Uterus (tissue), 4 donors: ENCODE data around the gene KRTAP12-2. TPM values are rescaled to one million over a fixed set of nuclear protein-coding genes. Genes with fewer than 3 reads are reported as not detected.

Source experiments
- DNase-seq, 2 donors: peaks; one replicate each; pipeline ENCODE4 v3.0.0-alpha.2; 2019 to 2020
- H3K27ac ChIP-seq, 2 donors: fragments of 200-600 bp; sonication (generic); 1 replicate in 1 of 2; 2 replicates in 1 of 2; pipeline ENCODE4 v1.5.1; 2016 to 2018
- H3K27me3 ChIP-seq, 2 donors: fragments of 200-600 bp; sonication (generic); one replicate each; pipeline ENCODE4 v1.5.1; 2018 to 2019; ENCODE audit warnings: control low read depth in 1 of 2
- H3K36me3 ChIP-seq, 2 donors: fragments of 200-600 bp; sonication (generic); one replicate each; pipeline ENCODE4 v1.5.1; 2019; ENCODE audit warnings: control low read depth in 1 of 2
- H3K4me1 ChIP-seq, 2 donors: fragments of 200-600 bp; sonication (generic); one replicate each; pipeline ENCODE4 v1.5.1; 2018 to 2019; ENCODE audit warnings: control low read depth in 1 of 2
- H3K4me3 ChIP-seq, 2 donors: fragments of 200-600 bp; sonication (generic); 1 replicate in 1 of 2; 2 replicates in 1 of 2; pipeline ENCODE4 v1.5.1; 2018 to 2019; ENCODE audit warnings: mild to moderate bottlenecking in 1 of 2
- H3K9me3 ChIP-seq, 2 donors: fragments of 200-600 bp; sonication (generic); one replicate each; pipeline ENCODE4 v1.5.1; 2019; ENCODE audit warnings: control low read depth in 1 of 2
- POLR2A ChIP-seq, 2 donors: fragments of 450-650 bp; IDR thresholded peaks; one replicate each; pipeline ENCODE4 v1.6.1; 2016; ENCODE audit warnings: antibody characterized with exemption in 2 of 2, mild to moderate bottlenecking in 1 of 2, moderate library complexity in 1 of 2
- intact Hi-C: fragments of 100-400 bp; cut with DNase I; formaldehyde crosslinking; loops from one replicate; pipeline ENCODE4 v1.15.1; 2023; ENCODE audit warnings: low total_unique reads
- total RNA-seq, 4 donors: library from RNA; depleted of rRNA in 3 of 4; stranded (reverse); fragments of >200 nt in 3 of 4; gene quantifications; one replicate each; pipeline versions ENCODE4 v1.1.0 to v1.2.4, GENCODE V29; 2014 to 2023
- TF ChIP-seq, protein P1 (sequence below), 4 experiments: fragments of 200-600 bp in 2 of 4; fragments of 450-650 bp in 2 of 4; sonication (generic) in 2 of 4; IDR thresholded peaks; one replicate each; pipeline ENCODE4 v1.5.1; 2016 to 2019; ENCODE audit warnings: antibody characterized with exemption in 4 of 4, mild to moderate bottlenecking in 2 of 4, moderate library complexity in 1 of 4
- donor health status: DM: yes; HTN: yes; CAD: no.

The KRTAP12-2 gene, protein sequence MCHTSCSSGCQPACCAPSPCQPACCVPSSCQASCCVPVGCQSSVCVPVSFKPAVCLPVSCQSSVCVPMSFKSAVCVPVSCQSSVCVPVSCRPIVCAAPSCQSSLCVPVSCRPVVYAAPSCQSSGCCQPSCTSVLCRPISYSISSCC
- not detected for total RNA-seq

DNA sequence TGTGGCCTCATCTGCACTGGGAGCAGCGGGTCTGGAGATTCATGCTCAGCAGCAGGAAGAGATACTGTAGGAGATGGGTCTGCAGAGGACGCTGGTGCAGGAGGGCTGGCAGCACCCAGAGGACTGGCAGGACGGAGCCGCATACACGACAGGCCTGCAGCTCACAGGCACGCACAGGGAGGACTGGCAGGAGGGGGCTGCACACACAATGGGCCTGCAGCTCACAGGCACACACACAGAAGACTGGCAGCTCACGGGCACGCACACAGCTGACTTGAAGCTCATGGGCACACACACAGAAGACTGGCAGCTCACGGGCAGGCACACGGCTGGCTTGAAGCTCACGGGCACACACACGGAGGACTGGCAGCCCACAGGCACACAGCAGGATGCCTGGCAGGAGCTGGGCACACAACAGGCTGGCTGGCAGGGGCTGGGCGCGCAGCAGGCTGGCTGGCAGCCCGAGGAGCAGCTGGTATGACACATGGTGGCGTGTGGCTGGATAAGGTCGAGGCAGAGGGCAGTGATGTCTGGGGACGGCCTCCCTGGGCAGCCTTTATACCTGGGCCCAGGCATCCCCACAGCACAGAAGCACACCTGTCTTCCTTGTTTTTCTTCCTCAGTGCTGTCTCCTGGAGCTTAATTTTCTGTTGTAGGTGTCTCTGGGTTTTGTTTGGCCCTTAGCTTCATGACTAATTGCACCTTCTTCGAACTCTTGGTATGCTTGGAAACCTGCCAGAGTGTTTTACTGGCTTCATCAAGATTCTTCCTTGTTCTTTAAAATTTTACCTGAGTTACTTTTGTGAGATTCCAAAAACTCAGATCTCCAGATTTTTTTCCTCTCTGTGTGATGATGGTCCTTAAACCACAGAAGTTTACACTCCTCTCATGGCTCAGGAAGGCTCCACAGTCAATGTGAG is at the start of gene KRTAP12-2:
Gene KRTAP12-2 (minus strand): TSS at position 527 of the 920 bp plus-strand sequence. CDS start 41 bp downstream, at position 486.
- Histone ChIP-seq H3K27me3 (no peaks in the 10 kb centered on the region), H3K36me3 (no peaks in the 10 kb centered on the region), H3K4me3 (no peak within 1 kb of the TSS), H3K27ac (no peak within 1 kb of the TSS), H3K4me1 (no peaks in the 10 kb centered on the region), H3K9me3 (peaks cover 0 to 5% of the 10 kb centered on the region in 2 donors)
- intact Hi-C loops = no loop called here
- TF ChIP-seq, protein P1, sequence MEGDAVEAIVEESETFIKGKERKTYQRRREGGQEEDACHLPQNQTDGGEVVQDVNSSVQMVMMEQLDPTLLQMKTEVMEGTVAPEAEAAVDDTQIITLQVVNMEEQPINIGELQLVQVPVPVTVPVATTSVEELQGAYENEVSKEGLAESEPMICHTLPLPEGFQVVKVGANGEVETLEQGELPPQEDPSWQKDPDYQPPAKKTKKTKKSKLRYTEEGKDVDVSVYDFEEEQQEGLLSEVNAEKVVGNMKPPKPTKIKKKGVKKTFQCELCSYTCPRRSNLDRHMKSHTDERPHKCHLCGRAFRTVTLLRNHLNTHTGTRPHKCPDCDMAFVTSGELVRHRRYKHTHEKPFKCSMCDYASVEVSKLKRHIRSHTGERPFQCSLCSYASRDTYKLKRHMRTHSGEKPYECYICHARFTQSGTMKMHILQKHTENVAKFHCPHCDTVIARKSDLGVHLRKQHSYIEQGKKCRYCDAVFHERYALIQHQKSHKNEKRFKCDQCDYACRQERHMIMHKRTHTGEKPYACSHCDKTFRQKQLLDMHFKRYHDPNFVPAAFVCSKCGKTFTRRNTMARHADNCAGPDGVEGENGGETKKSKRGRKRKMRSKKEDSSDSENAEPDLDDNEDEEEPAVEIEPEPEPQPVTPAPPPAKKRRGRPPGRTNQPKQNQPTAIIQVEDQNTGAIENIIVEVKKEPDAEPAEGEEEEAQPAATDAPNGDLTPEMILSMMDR (IDR thresholded peaks at IDR 0.05) = no peak
- no peak for TF ChIP-seq POLR2A (IDR thresholded peaks at IDR 0.05)
- no peak for DNase-seq

DNA sequence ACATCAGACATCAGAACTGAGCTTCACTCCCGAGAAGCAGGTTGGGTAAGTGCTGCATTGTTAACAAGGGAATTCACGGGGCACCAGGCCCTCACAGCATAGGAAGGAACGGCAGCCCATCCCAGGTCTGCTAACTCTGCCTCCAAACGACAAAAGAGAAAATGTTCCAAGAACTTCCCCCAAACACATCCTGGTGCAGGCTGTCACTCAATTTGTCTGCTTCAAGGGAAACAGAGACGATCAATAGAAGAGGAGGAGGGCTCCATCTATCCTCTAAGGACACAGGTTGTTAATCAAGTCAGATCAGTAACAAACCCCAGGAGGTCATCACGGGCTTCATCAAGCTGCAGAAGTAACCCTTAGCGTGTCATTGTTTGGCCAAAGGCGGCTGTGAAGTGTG is 48.2 kb upstream of the KRTAP12-2 start:
- Histone ChIP-seq H3K4me1 (no peaks in the 10 kb centered on the region), H3K27me3 (peaks cover 0 to 21% of the 10 kb centered on the region in 2 donors), H3K36me3 (no peaks in the 10 kb centered on the region), H3K27ac (no peak overlapping the region), H3K9me3 (no peaks in the 10 kb centered on the region), H3K4me3 (no peak overlapping the region)
- TF ChIP-seq, protein P1 (IDR thresholded peaks at IDR 0.05) = no peak
- no peak for TF ChIP-seq POLR2A (IDR thresholded peaks at IDR 0.05)
- intact Hi-C loops = no loop called here
- no peak for DNase-seq

DNA sequence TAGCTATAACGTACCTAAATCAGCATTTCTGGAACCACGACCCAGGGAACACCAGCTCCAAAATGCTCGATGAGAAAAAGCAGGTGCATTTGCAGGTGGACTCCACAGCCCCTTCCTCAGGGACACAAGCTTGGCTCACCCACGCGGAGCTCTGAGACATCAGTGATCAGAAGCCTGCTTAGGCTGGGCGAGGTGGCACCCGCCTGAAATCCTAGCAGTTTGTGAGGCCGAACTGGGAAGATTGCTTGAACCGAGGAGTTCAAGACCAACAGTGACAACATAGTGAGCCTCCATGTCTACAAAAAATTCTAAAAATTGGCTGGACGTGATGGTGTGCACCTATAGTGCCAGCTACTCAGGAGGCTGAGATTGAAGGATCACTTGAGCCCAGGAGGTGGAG is 47.1 kb upstream of the KRTAP12-2 start:
- Histone ChIP-seq H3K27ac (no peak overlapping the region), H3K36me3 (no peaks in the 10 kb centered on the region), H3K4me1 (no peaks in the 10 kb centered on the region), H3K27me3 (peaks cover 0 to 32% of the 10 kb centered on the region in 2 donors), H3K9me3 (no peaks in the 10 kb centered on the region), H3K4me3 (no peak overlapping the region)
- intact Hi-C loops = no loop called here
- peak in 1 of 2 donors; percentile 5 for DNase-seq
- TF ChIP-seq, protein P1 (IDR thresholded peaks at IDR 0.05) = no peak
- TF ChIP-seq POLR2A (IDR thresholded peaks at IDR 0.05) = no peak

DNA sequence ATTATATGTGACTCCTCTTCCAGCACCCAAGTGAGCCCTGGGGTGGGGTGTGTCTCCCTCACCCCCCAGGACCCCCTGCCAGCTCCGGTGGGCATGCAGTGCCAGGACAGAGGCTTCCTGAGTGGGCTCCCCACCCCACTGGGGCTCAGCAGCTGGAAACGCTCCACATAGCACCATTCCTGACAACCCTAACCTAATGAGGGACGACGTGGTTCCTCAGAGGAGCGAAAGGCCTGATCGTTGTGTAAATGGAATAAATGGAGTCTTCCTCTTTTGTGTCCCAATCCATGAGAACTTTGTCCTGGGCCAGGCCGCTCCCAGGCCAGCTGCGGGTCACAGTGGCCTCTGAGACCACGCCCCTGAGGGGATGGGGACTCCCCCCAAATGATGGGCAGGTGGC is 46.4 kb upstream of the KRTAP12-2 start:
- H3K36me3 ChIP-seq = no peaks in the 10 kb centered on the region
- no peaks in the 10 kb centered on the region for H3K4me1 ChIP-seq
- H3K4me3 ChIP-seq = no peak overlapping the region
- H3K9me3 ChIP-seq = no peaks in the 10 kb centered on the region
- no peak overlapping the region for H3K27ac ChIP-seq
- TF ChIP-seq POLR2A (IDR thresholded peaks at IDR 0.05) = no peak
- TF ChIP-seq, protein P1 (IDR thresholded peaks at IDR 0.05) = no peak
- DNase-seq = peak in 1 of 2 donors; percentile 2
- intact Hi-C loops = no loop called here
- H3K27me3 ChIP-seq = peaks cover 0 to 35% of the 10 kb centered on the region in 2 donors
